SH-SY5Y (cell line): ENCODE data around the gene PPM1E.

Experiments
- GATA2 ChIP-seq: IDR thresholded peaks from 2 replicates; pipeline ENCODE4 v1.6.1; 2011; ENCODE audit warnings: mild to moderate bottlenecking, low read depth, low read length
- GATA3 ChIP-seq: IDR thresholded peaks from 2 replicates; pipeline ENCODE4 v1.6.1; 2011; ENCODE audit warnings: low read depth, mild to moderate bottlenecking, low read length, moderate library complexity

The PPM1E gene

GRCh38 chr17:58755577-58756245 is at the start of gene PPM1E:
Gene PPM1E (plus strand): TSS chr17:58755854.
- TF ChIP-seq GATA3 (no peak), GATA2 (no peak)

GRCh38 chr17:58706351-58707140 is 49.1 kb upstream of the PPM1E start:
- TF ChIP-seq GATA3 (no peak), GATA2 (no peak)

- TF ChIP-seq GATA2 (no peak), GATA3 (no peak)
These were observed 44.6 kb upstream of the PPM1E start for GRCh38 chr17:58710948-58711552.

- no peak for TF ChIP-seq GATA2
- TF ChIP-seq GATA3, result no peak
These were observed 33.4 kb upstream of the PPM1E start for GRCh38 chr17:58722274-58722673.

GRCh38 chr17:58722696-58723095 is 33.0 kb upstream of the PPM1E start:
- TF ChIP-seq GATA2 (no peak), GATA3 (no peak)

- TF ChIP-seq GATA2, result no peak
- TF ChIP-seq GATA3, result no peak
These were observed 26.9 kb upstream of the PPM1E start for GRCh38 chr17:58728798-58729197.

- TF ChIP-seq GATA2, result no peak
- TF ChIP-seq GATA3, result no peak
These were observed 24.7 kb upstream of the PPM1E start for GRCh38 chr17:58730937-58731336.

GRCh38 chr17:58734040-58734439 is 21.6 kb upstream of the PPM1E start:
- TF ChIP-seq GATA3 (no peak), GATA2 (no peak)

GRCh38 chr17:58734811-58735210 is 20.8 kb upstream of the PPM1E start:
- TF ChIP-seq GATA2, result no peak

- TF ChIP-seq GATA3 (no peak), GATA2 (no peak)
These were observed 14.5 kb upstream of the PPM1E start for GRCh38 chr17:58741121-58741625.

GRCh38 chr17:58747674-58748073 is 8.0 kb upstream of the PPM1E start:
- TF ChIP-seq GATA2 (no peak), GATA3 (no peak)

GRCh38 chr17:58753026-58753425 is 2.6 kb upstream of the PPM1E start:
- TF ChIP-seq GATA2 (no peak), GATA3 (no peak)

GRCh38 chr17:58755269-58755576 is 431 bp upstream of the PPM1E start:
- no peak for TF ChIP-seq GATA2
- no peak for TF ChIP-seq GATA3

- TF ChIP-seq GATA3, result no peak
- TF ChIP-seq GATA2, result no peak; the same call in 1 of the 2 replicates
These were observed 850 bp downstream of the PPM1E start for GRCh38 chr17:58756246-58757161.

- TF ChIP-seq GATA2 (no peak), GATA3 (no peak)
These were observed 1.5 kb downstream of the PPM1E start for GRCh38 chr17:58757162-58757613.
